ENCODE measurements around the gene MICAL3. TPM values are rescaled to one million over a fixed set of nuclear protein-coding genes. Genes with fewer than 3 reads are reported as not detected.

The MICAL3 gene
- total and polyA plus RNA-seq, 2 donors from 2014 or later = 5.0 to 99.4 TPM

GRCh38 chr22:17827466-17827865 lies 196.9 kb downstream of the MICAL3 start:
- Histone ChIP-seq H3K27me3 (ENCODE audit: control insufficient read depth, insufficient read depth, low read length) (no peaks in the 10 kb centered on the region), H3K9me3 (ENCODE audit: control insufficient read depth in 2 of 3, insufficient read depth in 1 of 3, low read length in 3 of 3) (no peaks in the 10 kb centered on the region), H3K36me3 (ENCODE audit: control insufficient read depth in 2 of 3, insufficient read depth in 3 of 3, low read length in 3 of 3) (peaks cover 0 to 19% (median 19%) of the 10 kb centered on the region in 3 donors), H3K9ac (ENCODE audit: low read length in 3 of 3) (no peak overlapping the region), H3K4me1 (ENCODE audit: control insufficient read depth in 2 of 3, insufficient read depth in 2 of 3, low read depth in 1 of 3, low read length in 3 of 3) (peaks cover 0 to 13% (median 9%) of the 10 kb centered on the region in 3 donors), H3K4me3 (ENCODE audit: low read length in 3 of 3) (no peak overlapping the region), H3K27ac (ENCODE audit: low read depth in 2 of 2, low read length in 2 of 2) (no peak overlapping the region)
- no peak for TF ChIP-seq CTCF (IDR thresholded peaks at IDR 0.05; ENCODE audit: borderline replicate concordance, extremely low read depth, insufficient read depth)
- intact Hi-C loops (cut with DNase I) = loop anchor here (10.0 kb wide), 2 partner anchors 47 to 247 kb away; partner anchors contain the start of gene PEX26
- no peak for FAIRE-seq
- no peak for DNase-seq

GRCh38 chr22:17825876-17826550 lies 198.3 kb downstream of the MICAL3 start:
- Histone ChIP-seq H3K4me1 (ENCODE audit: control insufficient read depth in 2 of 3, insufficient read depth in 2 of 3, low read depth in 1 of 3, low read length in 3 of 3) (peaks cover 0 to 6% (median 3%) of the 10 kb centered on the region in 3 donors), H3K9me3 (ENCODE audit: control insufficient read depth in 2 of 3, insufficient read depth in 1 of 3, low read length in 3 of 3) (no peaks in the 10 kb centered on the region), H3K9ac (ENCODE audit: low read length in 3 of 3) (no peak overlapping the region), H3K27ac (ENCODE audit: low read depth in 2 of 2, low read length in 2 of 2) (no peak overlapping the region), H3K4me3 (ENCODE audit: low read length in 3 of 3) (no peak overlapping the region), H3K36me3 (ENCODE audit: control insufficient read depth in 2 of 3, insufficient read depth in 3 of 3, low read length in 3 of 3) (peaks cover 0 to 25% (median 25%) of the 10 kb centered on the region in 3 donors), H3K27me3 (ENCODE audit: control insufficient read depth, insufficient read depth, low read length) (no peaks in the 10 kb centered on the region)
- FAIRE-seq = no peak
- intact Hi-C loops (cut with DNase I) = loop anchor here (10.0 kb wide), 2 partner anchors 49 to 249 kb away; partner anchors contain the start of gene PEX26
- TF ChIP-seq CTCF (IDR thresholded peaks at IDR 0.05; ENCODE audit: borderline replicate concordance, extremely low read depth, insufficient read depth) = no peak
- no peak for DNase-seq

GRCh38 chr22:17824457-17824856 lies 199.9 kb downstream of the MICAL3 start:
- Histone ChIP-seq H3K9me3 (ENCODE audit: control insufficient read depth in 2 of 3, insufficient read depth in 1 of 3, low read length in 3 of 3) (no peaks in the 10 kb centered on the region), H3K27me3 (ENCODE audit: control insufficient read depth, insufficient read depth, low read length) (no peaks in the 10 kb centered on the region), H3K27ac (ENCODE audit: low read depth in 2 of 2, low read length in 2 of 2) (no peak overlapping the region), H3K4me1 (ENCODE audit: control insufficient read depth in 2 of 3, insufficient read depth in 2 of 3, low read depth in 1 of 3, low read length in 3 of 3) (no peaks in the 10 kb centered on the region), H3K4me3 (ENCODE audit: low read length in 3 of 3) (no peak overlapping the region), H3K36me3 (ENCODE audit: control insufficient read depth in 2 of 3, insufficient read depth in 3 of 3, low read length in 3 of 3) (peaks cover 0 to 25% (median 24%) of the 10 kb centered on the region in 3 donors), H3K9ac (ENCODE audit: low read length in 3 of 3) (no peak overlapping the region)
- intact Hi-C loops (cut with DNase I) = loop anchor here (10.0 kb wide), 2 partner anchors 50 to 250 kb away; partner anchors contain the start of gene PEX26
- DNase-seq (no peak), FAIRE-seq (no peak)
- no peak for TF ChIP-seq CTCF (IDR thresholded peaks at IDR 0.05; ENCODE audit: borderline replicate concordance, extremely low read depth, insufficient read depth)
